GM12874 (cell line): ENCODE data around the gene CFD.

Source experiments
- TF ChIP-seq, protein P1 (sequence below): IDR thresholded peaks from 2 replicates; pipeline ENCODE4 v1.5.1; 2011; ENCODE audit warnings: low read depth, mild to moderate bottlenecking, control low read depth, low read length, moderate library complexity; ENCODE audit not compliant: insufficient read depth

CFD gene

DNA sequence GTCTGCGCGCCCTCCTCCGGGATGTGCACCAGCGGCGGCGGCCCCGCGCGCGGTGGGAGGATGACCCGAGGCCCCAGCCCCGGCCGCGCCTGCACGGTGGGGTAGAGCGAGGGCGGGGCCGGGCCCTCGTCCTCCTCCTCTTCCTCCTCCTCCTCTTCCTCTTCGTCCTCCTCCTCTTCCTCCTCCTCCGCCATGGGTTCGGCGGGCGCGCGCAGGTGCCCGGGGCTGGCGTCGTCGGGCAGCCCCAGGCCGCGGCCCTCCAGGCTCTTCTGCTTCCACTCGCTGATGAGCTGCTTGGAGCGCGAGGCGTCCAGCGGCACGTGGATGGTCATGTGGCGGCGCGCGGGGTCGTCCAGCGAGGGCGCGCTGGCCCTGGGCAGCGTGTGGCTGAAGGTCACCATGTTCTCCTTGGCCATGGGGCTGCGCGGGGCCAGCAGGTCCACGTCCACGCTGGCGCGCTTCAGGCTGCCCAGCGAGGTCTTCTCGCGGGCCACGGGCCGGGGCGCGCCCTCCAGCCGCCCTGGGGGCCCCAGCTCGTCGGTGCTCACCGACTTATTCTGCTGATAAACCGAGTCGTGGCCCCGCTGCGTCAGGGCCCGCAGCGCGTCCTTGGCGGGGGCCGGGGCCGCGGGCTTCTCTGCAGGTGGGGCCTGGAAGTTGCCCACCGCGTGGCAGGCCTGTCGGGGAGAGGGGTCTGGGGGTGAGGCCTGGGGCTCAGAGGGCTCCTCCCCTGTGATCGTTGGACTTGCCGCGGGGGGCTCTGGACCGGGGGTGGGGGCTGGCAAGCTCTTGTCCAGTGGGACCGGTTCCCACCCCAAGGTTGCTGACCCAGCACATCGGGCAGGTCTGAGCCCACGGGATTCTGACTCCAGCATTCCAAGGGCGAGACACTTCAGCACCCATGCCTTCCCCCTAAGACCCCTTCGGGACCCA, 46.0 kb upstream of the CFD start:
- TF ChIP-seq, protein P1, sequence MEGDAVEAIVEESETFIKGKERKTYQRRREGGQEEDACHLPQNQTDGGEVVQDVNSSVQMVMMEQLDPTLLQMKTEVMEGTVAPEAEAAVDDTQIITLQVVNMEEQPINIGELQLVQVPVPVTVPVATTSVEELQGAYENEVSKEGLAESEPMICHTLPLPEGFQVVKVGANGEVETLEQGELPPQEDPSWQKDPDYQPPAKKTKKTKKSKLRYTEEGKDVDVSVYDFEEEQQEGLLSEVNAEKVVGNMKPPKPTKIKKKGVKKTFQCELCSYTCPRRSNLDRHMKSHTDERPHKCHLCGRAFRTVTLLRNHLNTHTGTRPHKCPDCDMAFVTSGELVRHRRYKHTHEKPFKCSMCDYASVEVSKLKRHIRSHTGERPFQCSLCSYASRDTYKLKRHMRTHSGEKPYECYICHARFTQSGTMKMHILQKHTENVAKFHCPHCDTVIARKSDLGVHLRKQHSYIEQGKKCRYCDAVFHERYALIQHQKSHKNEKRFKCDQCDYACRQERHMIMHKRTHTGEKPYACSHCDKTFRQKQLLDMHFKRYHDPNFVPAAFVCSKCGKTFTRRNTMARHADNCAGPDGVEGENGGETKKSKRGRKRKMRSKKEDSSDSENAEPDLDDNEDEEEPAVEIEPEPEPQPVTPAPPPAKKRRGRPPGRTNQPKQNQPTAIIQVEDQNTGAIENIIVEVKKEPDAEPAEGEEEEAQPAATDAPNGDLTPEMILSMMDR, result no peak

GRCh38 chr19:814152-815078, 45.0 kb upstream of the CFD start:
- TF ChIP-seq, protein P1, result no peak

- TF ChIP-seq, protein P1, result no peak
Observed at GRCh38 chr19:815079-815774, 44.2 kb upstream of the CFD start.

DNA sequence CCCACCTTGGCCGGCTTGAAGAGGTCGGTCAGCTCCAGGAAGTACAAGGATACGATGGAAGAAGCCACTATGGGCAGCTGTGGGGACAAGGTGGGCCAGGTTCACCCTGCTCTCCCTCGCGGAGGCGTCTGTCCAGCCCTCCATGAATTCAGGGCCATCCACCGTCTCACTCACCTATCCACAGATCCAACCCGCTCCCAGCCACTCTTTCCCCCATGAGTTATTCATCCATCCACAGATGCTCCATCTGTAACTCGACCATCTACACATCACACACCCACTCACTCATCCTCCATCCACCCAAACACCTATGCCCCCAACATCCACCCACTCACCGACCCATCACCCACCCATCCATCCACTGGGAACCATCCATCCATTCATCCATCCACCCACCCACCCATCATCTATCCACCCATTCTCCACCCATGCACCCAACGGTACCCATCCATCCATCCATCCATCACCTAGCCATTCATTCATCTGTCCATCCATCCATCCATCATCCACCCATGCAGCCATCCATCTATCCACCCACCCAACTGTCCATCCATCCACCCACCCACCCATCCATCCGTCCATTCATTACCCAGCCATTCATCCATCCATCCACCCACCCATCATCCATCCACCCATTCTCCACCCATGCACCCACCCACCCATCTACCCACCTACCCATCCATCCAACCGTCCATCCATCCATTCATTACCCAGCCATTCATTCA, 43.5 kb upstream of the CFD start:
- TF ChIP-seq, protein P1, result no peak

- TF ChIP-seq, protein P1, result no peak
Observed at GRCh38 chr19:816500-816857, 43.0 kb upstream of the CFD start.

GRCh38 chr19:821231-821824, 38.1 kb upstream of the CFD start:
- TF ChIP-seq, protein P1, result no peak
